Panc1 (cell line): Measurements from ENCODE around the gene ERG. TPM values are rescaled to one million over a fixed set of nuclear protein-coding genes. Genes with fewer than 3 reads are reported as not detected.

Experiments used
- ATAC-seq: fragments of 200-7000 bp; cut with Tn5 transposase; 2 replicates; pipeline ENCODE4 v1.9.1; 2020; ENCODE audit warnings: mild to moderate bottlenecking, moderate library complexity
- BruUV-seq: library from RNA; stranded (reverse); fragments of 400-500 nt; replicated peaks from 2 replicates; lab custom pipeline; 2021; lab: Mats Ljungman, UMichigan
- CTCF ChIA-PET: fragments of 300-600 bp; sonication (Branson Sonifier 250); formaldehyde crosslinking; loops from one replicate; lab custom pipeline; 2022; ENCODE audit warnings: antibody characterized with exemption; lab: Charles Lee
- POLR2A ChIA-PET: fragments of 300-600 bp; sonication (Branson Sonifier 250); formaldehyde crosslinking; loops from one replicate; lab custom pipeline; 2022; ENCODE audit warnings: antibody characterized with exemption; lab: Charles Lee
- DNase-seq: peaks from one replicate; pipeline ENCODE4 v3.0.0-alpha.2; 2010; ENCODE audit warnings: low read depth, low spot score
- H3K27ac ChIP-seq: 2 replicates; pipeline ENCODE4 v1.5.1; 2011; ENCODE audit warnings: mild to moderate bottlenecking, low read length, inconsistent platforms
- H3K27me3 ChIP-seq: fragments of 200-500 bp; sonication (Bioruptor generic); 2 replicates; pipeline ENCODE4 v1.6.0; 2014; ENCODE audit warnings: low read length, inconsistent platforms; ENCODE audit not compliant: control insufficient read depth, insufficient read depth
- H3K36me3 ChIP-seq: fragments of 200-500 bp; sonication (Bioruptor generic); 2 replicates; pipeline ENCODE4 v1.5.1; 2014; ENCODE audit warnings: inconsistent platforms, mild to moderate bottlenecking, low read length, moderate library complexity; ENCODE audit not compliant: control insufficient read depth, insufficient read depth
- H3K4me1 ChIP-seq: 2 replicates; pipeline ENCODE4 v1.5.1; 2011; ENCODE audit warnings: inconsistent platforms, mild to moderate bottlenecking, low read length, moderate library complexity; ENCODE audit not compliant: control insufficient read depth, insufficient read depth
- H3K4me3 ChIP-seq, 2 experiments: 2 replicates each; pipeline ENCODE4 v1.5.1; 2011 to 2012; ENCODE audit warnings: low read depth in 2 of 2, low read length in 2 of 2, mild to moderate bottlenecking in 2 of 2, inconsistent platforms in 1 of 2, moderate library complexity in 1 of 2
- H3K9me3 ChIP-seq: fragments of 200-500 bp; sonication (Bioruptor generic); 2 replicates; pipeline ENCODE4 v1.5.1; 2014; ENCODE audit warnings: low read depth, mild to moderate bottlenecking, inconsistent platforms, low read length, moderate library complexity; ENCODE audit not compliant: control insufficient read depth, insufficient read depth
- POLR2AphosphoS5 ChIP-seq: IDR thresholded peaks from 2 replicates; pipeline ENCODE4 v1.6.1; 2012; ENCODE audit warnings: mild to moderate bottlenecking, low read depth, low read length, moderate library complexity
- SIN3A ChIP-seq: IDR thresholded peaks from 2 replicates; pipeline ENCODE4 v1.6.1; 2012; ENCODE audit warnings: low read depth, mild to moderate bottlenecking, low read length, moderate library complexity, borderline replicate concordance; ENCODE audit not compliant: insufficient read depth
- TCF7L2 ChIP-seq: IDR thresholded peaks from 2 replicates; pipeline ENCODE4 v1.6.1; 2011; ENCODE audit warnings: mild to moderate bottlenecking, low read depth, low read length, inconsistent platforms
- in situ Hi-C: cut with HindIII; loops from 2 replicates; pipeline ENCODE4 v1.10.0; 2016; ENCODE audit warnings: low sequenced_read_pairs, low pct_unique_long_range_greater_than_20kb
- intact Hi-C: fragments of 100-400 bp; cut with micrococcal nuclease; formaldehyde crosslinking; loops from one replicate; pipeline ENCODE4 v1.10.0; 2022; ENCODE audit not compliant: unreplicated experiment
- total RNA-seq: library from RNA; stranded (reverse); gene quantifications from one replicate; pipeline ENCODE4 v1.2.1, GENCODE V29; 2021; ENCODE audit not compliant: unreplicated experiment
- TF ChIP-seq, protein P1 (sequence below), 2 experiments: IDR thresholded peaks; 2 replicates each; pipeline ENCODE4 v1.6.1; 2011 to 2012; ENCODE audit warnings: low read depth in 2 of 2, control low read depth in 1 of 2, low read length in 1 of 2, mild to moderate bottlenecking in 1 of 2, moderate library complexity in 1 of 2; ENCODE audit not compliant: insufficient read depth in 1 of 2
- TF ChIP-seq, protein P2 (sequence below): fragments of 450-650 bp; IDR thresholded peaks from 2 replicates; pipeline ENCODE4 v1.5.1; 2017; ENCODE audit warnings: mild to moderate bottlenecking

The ERG gene
- total RNA-seq, 1 experiment from 2014 or later, result 0.49 TPM

DNA sequence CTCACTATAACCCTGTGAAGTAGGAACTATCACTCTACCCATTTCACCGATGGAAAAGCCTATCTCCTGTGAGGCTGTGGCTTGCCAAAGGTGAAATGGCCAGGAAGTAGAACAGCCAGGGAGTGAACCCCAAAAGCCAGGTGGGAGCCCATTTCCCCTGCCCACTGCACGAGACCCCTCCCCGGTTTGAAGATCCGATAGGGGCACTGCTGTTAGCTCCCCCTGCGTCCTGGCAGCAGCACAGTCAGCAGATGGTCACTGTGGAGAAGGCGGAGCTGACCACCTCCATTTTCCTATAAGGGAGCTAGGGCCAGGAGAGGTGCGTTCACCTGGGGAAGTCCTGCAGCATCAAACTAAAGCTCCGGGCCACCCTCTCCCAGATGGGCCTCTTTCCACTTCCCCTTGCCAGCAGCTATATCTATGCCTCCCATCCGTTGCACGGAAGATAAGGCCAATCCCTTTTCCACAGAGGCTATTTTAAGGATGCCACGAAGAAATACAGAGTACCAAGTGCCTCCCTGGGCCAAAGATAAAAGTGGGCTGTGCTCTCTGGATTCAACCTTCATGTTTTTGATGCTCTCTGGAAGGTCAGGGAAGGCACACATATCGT lies 7.8 kb downstream of the ERG start:
- Histone ChIP-seq H3K4me3 (no peak overlapping the region), H3K27ac (no peak overlapping the region), H3K36me3 (no peaks in the 10 kb centered on the region), H3K27me3 (no peaks in the 10 kb centered on the region), H3K4me1 (peaks cover 6% of the 10 kb centered on the region; the same call in 1 of the 2 replicates), H3K9me3 (no peaks in the 10 kb centered on the region)
- ChIA-PET CTCF (no interaction called here), POLR2A (no interaction called here)
- ATAC-seq (no peak), DNase-seq (no peak)
- intact Hi-C loops (no loop called here), in situ Hi-C loops (no loop called here)
- BruUV-seq, result no TSS peak
- TF ChIP-seq, protein P1, sequence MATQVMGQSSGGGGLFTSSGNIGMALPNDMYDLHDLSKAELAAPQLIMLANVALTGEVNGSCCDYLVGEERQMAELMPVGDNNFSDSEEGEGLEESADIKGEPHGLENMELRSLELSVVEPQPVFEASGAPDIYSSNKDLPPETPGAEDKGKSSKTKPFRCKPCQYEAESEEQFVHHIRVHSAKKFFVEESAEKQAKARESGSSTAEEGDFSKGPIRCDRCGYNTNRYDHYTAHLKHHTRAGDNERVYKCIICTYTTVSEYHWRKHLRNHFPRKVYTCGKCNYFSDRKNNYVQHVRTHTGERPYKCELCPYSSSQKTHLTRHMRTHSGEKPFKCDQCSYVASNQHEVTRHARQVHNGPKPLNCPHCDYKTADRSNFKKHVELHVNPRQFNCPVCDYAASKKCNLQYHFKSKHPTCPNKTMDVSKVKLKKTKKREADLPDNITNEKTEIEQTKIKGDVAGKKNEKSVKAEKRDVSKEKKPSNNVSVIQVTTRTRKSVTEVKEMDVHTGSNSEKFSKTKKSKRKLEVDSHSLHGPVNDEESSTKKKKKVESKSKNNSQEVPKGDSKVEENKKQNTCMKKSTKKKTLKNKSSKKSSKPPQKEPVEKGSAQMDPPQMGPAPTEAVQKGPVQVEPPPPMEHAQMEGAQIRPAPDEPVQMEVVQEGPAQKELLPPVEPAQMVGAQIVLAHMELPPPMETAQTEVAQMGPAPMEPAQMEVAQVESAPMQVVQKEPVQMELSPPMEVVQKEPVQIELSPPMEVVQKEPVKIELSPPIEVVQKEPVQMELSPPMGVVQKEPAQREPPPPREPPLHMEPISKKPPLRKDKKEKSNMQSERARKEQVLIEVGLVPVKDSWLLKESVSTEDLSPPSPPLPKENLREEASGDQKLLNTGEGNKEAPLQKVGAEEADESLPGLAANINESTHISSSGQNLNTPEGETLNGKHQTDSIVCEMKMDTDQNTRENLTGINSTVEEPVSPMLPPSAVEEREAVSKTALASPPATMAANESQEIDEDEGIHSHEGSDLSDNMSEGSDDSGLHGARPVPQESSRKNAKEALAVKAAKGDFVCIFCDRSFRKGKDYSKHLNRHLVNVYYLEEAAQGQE (IDR thresholded peaks at IDR 0.05; ENCODE audit: insufficient read depth in 1 of 2, low read depth in 2 of 2, low read length in 1 of 2), result no peak
- TF ChIP-seq SIN3A (no peak), POLR2AphosphoS5 (no peak), TCF7L2 (no peak)
- TF ChIP-seq, protein P2, sequence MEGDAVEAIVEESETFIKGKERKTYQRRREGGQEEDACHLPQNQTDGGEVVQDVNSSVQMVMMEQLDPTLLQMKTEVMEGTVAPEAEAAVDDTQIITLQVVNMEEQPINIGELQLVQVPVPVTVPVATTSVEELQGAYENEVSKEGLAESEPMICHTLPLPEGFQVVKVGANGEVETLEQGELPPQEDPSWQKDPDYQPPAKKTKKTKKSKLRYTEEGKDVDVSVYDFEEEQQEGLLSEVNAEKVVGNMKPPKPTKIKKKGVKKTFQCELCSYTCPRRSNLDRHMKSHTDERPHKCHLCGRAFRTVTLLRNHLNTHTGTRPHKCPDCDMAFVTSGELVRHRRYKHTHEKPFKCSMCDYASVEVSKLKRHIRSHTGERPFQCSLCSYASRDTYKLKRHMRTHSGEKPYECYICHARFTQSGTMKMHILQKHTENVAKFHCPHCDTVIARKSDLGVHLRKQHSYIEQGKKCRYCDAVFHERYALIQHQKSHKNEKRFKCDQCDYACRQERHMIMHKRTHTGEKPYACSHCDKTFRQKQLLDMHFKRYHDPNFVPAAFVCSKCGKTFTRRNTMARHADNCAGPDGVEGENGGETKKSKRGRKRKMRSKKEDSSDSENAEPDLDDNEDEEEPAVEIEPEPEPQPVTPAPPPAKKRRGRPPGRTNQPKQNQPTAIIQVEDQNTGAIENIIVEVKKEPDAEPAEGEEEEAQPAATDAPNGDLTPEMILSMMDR, result no peak

DNA sequence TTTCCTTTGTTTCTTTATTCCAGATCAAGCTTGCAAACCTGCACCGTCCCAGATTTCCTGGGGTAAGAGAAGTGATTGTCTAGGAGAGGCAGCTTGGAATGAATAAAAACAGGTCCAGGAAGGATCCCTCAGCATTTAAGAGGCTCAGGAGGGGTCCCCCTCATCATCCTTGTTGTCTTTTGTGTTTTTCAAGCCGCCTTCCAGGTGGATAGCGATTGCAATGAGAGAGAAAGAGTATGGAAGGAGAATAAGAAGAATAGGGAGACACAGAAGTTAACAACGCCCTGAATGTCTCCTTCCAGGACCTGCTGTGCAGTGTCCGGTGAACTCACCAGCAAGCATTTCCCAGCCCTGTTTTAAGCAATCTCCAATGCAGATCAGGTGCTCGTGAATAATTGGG lies 8.5 kb downstream of the ERG start:
- TF ChIP-seq POLR2AphosphoS5, result no peak
- TF ChIP-seq, protein P1 (IDR thresholded peaks at IDR 0.05; ENCODE audit: insufficient read depth in 1 of 2, low read depth in 2 of 2, low read length in 1 of 2), result no peak
- TF ChIP-seq TCF7L2, result no peak
- no peak for TF ChIP-seq SIN3A
- TF ChIP-seq, protein P2, result no peak
- no TSS peak for BruUV-seq
- ATAC-seq, result no peak
- Histone ChIP-seq H3K27me3 (no peaks in the 10 kb centered on the region), H3K9me3 (no peaks in the 10 kb centered on the region), H3K36me3 (no peaks in the 10 kb centered on the region), H3K4me1 (peaks cover 4% of the 10 kb centered on the region; the same call in 1 of the 2 replicates), H3K27ac (no peak overlapping the region), H3K4me3 (no peak overlapping the region)
- in situ Hi-C loops, result no loop called here
- intact Hi-C loops, result no loop called here
- POLR2A ChIA-PET, result no interaction called here
- no peak for DNase-seq
- CTCF ChIA-PET, result no interaction called here
